Naive B cell (primary cell): Measurements from ENCODE around the gene C1orf198. TPM values are rescaled to one million over a fixed set of nuclear protein-coding genes. Genes with fewer than 3 reads are reported as not detected.
A peak's percentile ranks its signal among the peaks of the same experiment; 100 is the strongest.

Experiments
- ATAC-seq, 2 donors: fragments of 150-1000 bp; cut with Tn5 transposase; 2 replicates each; pipeline ENCODE4 v1.10.0; 2021; ENCODE audit warnings: low read depth in 2 of 2, mild to moderate bottlenecking in 2 of 2, moderate library complexity in 2 of 2
- DNase-seq: peaks from one replicate; pipeline ENCODE4 v3.0.0; 2022
- H3K27ac Mint-ChIP-seq, 6 donors: one replicate each; pipeline ENCODE4 v1.8.0; 2020 to 2022; ENCODE audit warnings: mild to moderate bottlenecking in 6 of 6, mixed read lengths in 6 of 6, moderate library complexity in 5 of 6, inconsistent platforms in 2 of 6
- H3K27me3 Mint-ChIP-seq, 3 donors: one replicate each; pipeline ENCODE4 v1.8.0; 2021 to 2022; ENCODE audit warnings: mixed read lengths in 3 of 3, mild to moderate bottlenecking in 1 of 3
- H3K36me3 Mint-ChIP-seq, 2 donors: one replicate each; pipeline ENCODE4 v1.8.0; 2020 to 2022; ENCODE audit warnings: mixed read lengths in 2 of 2, inconsistent platforms in 1 of 2, mild to moderate bottlenecking in 1 of 2
- H3K4me1 Mint-ChIP-seq, 3 donors: one replicate each; pipeline ENCODE4 v1.8.0; 2020 to 2022; ENCODE audit warnings: mixed read lengths in 3 of 3, inconsistent platforms in 1 of 3, mild to moderate bottlenecking in 1 of 3, moderate library complexity in 1 of 3
- H3K4me3 Mint-ChIP-seq, 8 donors: one replicate each; pipeline ENCODE4 v1.8.0; 2020 to 2022; ENCODE audit warnings: mild to moderate bottlenecking in 8 of 8, mixed read lengths in 8 of 8, moderate library complexity in 8 of 8, inconsistent platforms in 2 of 8
- H3K9me3 Mint-ChIP-seq, 7 donors: one replicate each; pipeline ENCODE4 v1.8.0; 2020 to 2022; ENCODE audit warnings: mixed read lengths in 7 of 7, mild to moderate bottlenecking in 5 of 7, inconsistent platforms in 2 of 7, moderate library complexity in 1 of 7
- polyA plus RNA-seq, 6 donors: library from polyadenylated mRNA; unstranded; fragments of 300-500 nt; fragmentation: Illumina TruSeq; gene quantifications; one replicate each; pipeline ENCODE4 v1.2.3, GENCODE V29; 2021; ENCODE audit warnings: low read depth in 6 of 6

Gene C1orf198
- polyA plus RNA-seq, 6 donors from 2014 or later: 2.9 to 5.5 (median 3.9) TPM

DNA sequence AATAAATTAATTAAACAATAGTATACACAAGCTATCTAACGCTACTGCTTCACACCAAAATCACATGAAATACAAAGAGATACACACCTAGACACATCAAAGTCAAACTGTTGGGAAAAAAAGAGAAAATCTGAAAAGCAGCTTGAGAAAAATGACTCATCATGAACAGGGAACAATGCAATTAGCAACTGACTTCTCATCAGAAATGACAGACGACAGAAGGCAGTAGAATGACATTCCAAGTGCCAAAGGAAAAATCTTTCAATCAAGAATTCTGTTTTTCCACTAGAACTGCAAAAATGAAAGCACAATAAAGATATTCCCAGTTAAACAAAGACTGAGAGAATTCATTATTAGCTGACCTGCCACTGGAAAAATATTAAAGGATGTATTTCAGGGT is 63.9 kb downstream of the C1orf198 start:
- Mint-ChIP-seq H3K27me3 (peaks cover 19 to 44% (median 23%) of the 10 kb centered on the region in 3 donors), H3K9me3 (peaks cover 0 to 14% (median 3%) of the 10 kb centered on the region in 7 donors), H3K36me3 (no peaks in the 10 kb centered on the region), H3K4me1 (no peaks in the 10 kb centered on the region), H3K27ac (no peak overlapping the region), H3K4me3 (no peak overlapping the region)
- ATAC-seq (no peak), DNase-seq (no peak)

GRCh38 chr1:230800891-230801840 is 67.2 kb downstream of the C1orf198 start:
- no peak overlapping the region for H3K27ac Mint-ChIP-seq
- H3K36me3 Mint-ChIP-seq: no peaks in the 10 kb centered on the region
- ATAC-seq: no peak
- peaks cover 0 to 5% (median 0%) of the 10 kb centered on the region in 7 donors for H3K9me3 Mint-ChIP-seq
- DNase-seq: no peak
- H3K4me3 Mint-ChIP-seq: peak overlapping the region in 1 of 8 donors; percentile 49
- no peaks in the 10 kb centered on the region for H3K4me1 Mint-ChIP-seq
- peaks cover 31 to 57% (median 38%) of the 10 kb centered on the region in 3 donors for H3K27me3 Mint-ChIP-seq

GRCh38 chr1:230798491-230798890 is 69.8 kb downstream of the C1orf198 start:
- no peak for ATAC-seq
- H3K4me1 Mint-ChIP-seq: no peaks in the 10 kb centered on the region
- peaks cover 0 to 1% (median 0%) of the 10 kb centered on the region in 7 donors for H3K9me3 Mint-ChIP-seq
- DNase-seq: no peak
- no peaks in the 10 kb centered on the region for H3K36me3 Mint-ChIP-seq
- H3K27ac Mint-ChIP-seq: no peak overlapping the region
- peaks cover 31 to 54% (median 54%) of the 10 kb centered on the region in 3 donors for H3K27me3 Mint-ChIP-seq
- no peak overlapping the region for H3K4me3 Mint-ChIP-seq

GRCh38 chr1:230797942-230798365 is 70.4 kb downstream of the C1orf198 start:
- Mint-ChIP-seq H3K27ac (no peak overlapping the region), H3K4me1 (no peaks in the 10 kb centered on the region), H3K4me3 (no peak overlapping the region), H3K9me3 (peaks cover 0 to 1% (median 0%) of the 10 kb centered on the region in 7 donors), H3K27me3 (peaks cover 31 to 59% (median 57%) of the 10 kb centered on the region in 3 donors), H3K36me3 (no peaks in the 10 kb centered on the region)
- ATAC-seq: no peak
- no peak for DNase-seq

GRCh38 chr1:230797376-230797920 is 70.9 kb downstream of the C1orf198 start:
- Mint-ChIP-seq H3K4me1 (no peaks in the 10 kb centered on the region), H3K9me3 (peaks cover 0 to 1% (median 0%) of the 10 kb centered on the region in 7 donors), H3K27me3 (peaks cover 31 to 62% (median 52%) of the 10 kb centered on the region in 3 donors), H3K36me3 (no peaks in the 10 kb centered on the region), H3K27ac (no peak overlapping the region), H3K4me3 (no peak overlapping the region)
- ATAC-seq (no peak), DNase-seq (no peak)

- Mint-ChIP-seq H3K27ac (no peak overlapping the region), H3K36me3 (no peaks in the 10 kb centered on the region), H3K4me1 (no peaks in the 10 kb centered on the region), H3K27me3 (peaks cover 27 to 58% (median 48%) of the 10 kb centered on the region in 3 donors), H3K4me3 (no peak overlapping the region), H3K9me3 (peaks cover 0 to 1% (median 0%) of the 10 kb centered on the region in 7 donors)
- DNase-seq (no peak), ATAC-seq (no peak)
Observed at GRCh38 chr1:230796626-230797025, 71.7 kb downstream of the C1orf198 start.

DNA sequence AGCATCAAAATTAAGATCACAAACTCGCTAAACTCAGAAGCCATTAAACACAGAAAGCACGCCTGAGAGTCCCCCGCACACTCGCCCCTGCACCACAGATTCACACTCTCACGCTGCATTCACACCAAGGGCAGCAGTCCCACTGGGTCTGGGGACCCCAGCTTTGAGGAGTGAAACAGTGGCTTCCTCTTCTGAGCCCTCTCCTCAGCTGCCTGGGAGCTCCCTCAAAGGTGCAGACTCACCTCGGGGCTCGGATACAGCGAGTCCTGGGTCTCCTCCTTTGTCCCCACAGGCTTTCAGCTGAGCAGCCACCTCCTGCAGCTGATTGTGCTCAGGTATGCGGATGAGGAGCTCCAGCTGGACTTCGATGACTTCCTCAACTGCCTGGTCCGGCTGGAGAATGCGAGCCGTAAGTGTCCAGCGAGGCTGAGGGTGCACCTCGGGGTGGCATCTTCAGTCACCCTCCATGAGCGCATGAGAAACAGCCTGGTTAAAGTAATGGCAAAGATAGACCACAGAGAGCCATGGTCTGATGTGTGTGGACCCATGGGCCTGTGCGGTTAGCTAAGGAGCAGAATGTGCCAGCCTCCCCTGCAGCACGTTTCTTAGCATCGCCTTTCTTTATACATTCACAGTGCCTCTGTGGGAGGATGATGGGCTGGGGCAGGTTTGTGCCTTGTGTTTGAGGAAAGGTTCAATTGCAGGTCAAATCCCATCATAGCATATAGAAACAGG is 73.3 kb downstream of the C1orf198 start:
- Mint-ChIP-seq H3K4me1 (no peaks in the 10 kb centered on the region), H3K27me3 (peaks cover 20 to 57% (median 36%) of the 10 kb centered on the region in 3 donors), H3K9me3 (peaks cover 0 to 1% (median 0%) of the 10 kb centered on the region in 7 donors), H3K36me3 (no peaks in the 10 kb centered on the region), H3K27ac (no peak overlapping the region), H3K4me3 (no peak overlapping the region)
- DNase-seq (no peak), ATAC-seq (no peak)

GRCh38 chr1:230794431-230794830 is 73.9 kb downstream of the C1orf198 start:
- Mint-ChIP-seq H3K9me3 (no peaks in the 10 kb centered on the region), H3K4me1 (no peaks in the 10 kb centered on the region), H3K27ac (no peak overlapping the region), H3K27me3 (peaks cover 20 to 57% (median 31%) of the 10 kb centered on the region in 3 donors), H3K36me3 (no peaks in the 10 kb centered on the region), H3K4me3 (no peak overlapping the region)
- ATAC-seq (no peak), DNase-seq (no peak)

- no peak for DNase-seq
- ATAC-seq: no peak
- Mint-ChIP-seq H3K36me3 (no peaks in the 10 kb centered on the region), H3K27ac (no peak overlapping the region), H3K4me1 (no peaks in the 10 kb centered on the region), H3K4me3 (no peak overlapping the region), H3K27me3 (peaks cover 20 to 53% (median 30%) of the 10 kb centered on the region in 3 donors), H3K9me3 (no peaks in the 10 kb centered on the region)
Observed at GRCh38 chr1:230793463-230793745, 74.9 kb downstream of the C1orf198 start.

GRCh38 chr1:230792691-230793462 is 75.4 kb downstream of the C1orf198 start:
- Mint-ChIP-seq H3K27ac (no peak overlapping the region), H3K4me3 (no peak overlapping the region), H3K9me3 (no peaks in the 10 kb centered on the region), H3K27me3 (peaks cover 20 to 53% (median 32%) of the 10 kb centered on the region in 3 donors), H3K4me1 (no peaks in the 10 kb centered on the region), H3K36me3 (no peaks in the 10 kb centered on the region)
- DNase-seq: no peak
- no peak for ATAC-seq

GRCh38 chr1:230791986-230792564 is 76.2 kb downstream of the C1orf198 start:
- ATAC-seq (no peak), DNase-seq (no peak)
- no peaks in the 10 kb centered on the region for H3K36me3 Mint-ChIP-seq
- H3K27ac Mint-ChIP-seq: no peak overlapping the region
- H3K4me3 Mint-ChIP-seq: no peak overlapping the region
- no peaks in the 10 kb centered on the region for H3K4me1 Mint-ChIP-seq
- H3K27me3 Mint-ChIP-seq: peaks cover 16 to 54% (median 25%) of the 10 kb centered on the region in 3 donors
- H3K9me3 Mint-ChIP-seq: no peaks in the 10 kb centered on the region

DNA sequence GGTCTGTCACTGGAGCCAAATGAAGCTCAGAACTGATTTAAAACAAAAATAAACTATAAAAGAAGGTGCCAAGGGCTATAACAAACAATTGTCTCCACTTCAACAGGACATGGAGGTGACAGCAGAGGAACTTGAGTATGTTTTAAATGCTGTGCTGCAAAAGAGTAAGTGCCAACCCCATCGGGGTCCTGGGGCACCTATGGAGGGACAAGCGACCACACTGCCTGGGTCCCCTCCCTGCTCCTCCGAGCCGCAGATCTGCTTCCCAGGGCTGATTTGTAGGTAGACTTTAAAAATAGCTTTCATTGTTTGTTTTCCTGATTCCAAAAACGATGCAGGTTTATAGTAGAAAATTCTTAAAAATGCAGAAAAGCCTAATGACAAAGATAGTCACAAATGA is 78.3 kb downstream of the C1orf198 start:
- Mint-ChIP-seq H3K4me1 (no peaks in the 10 kb centered on the region), H3K9me3 (no peaks in the 10 kb centered on the region), H3K27ac (peak overlapping the region in 1 of 6 donors; percentile 53), H3K36me3 (no peaks in the 10 kb centered on the region), H3K27me3 (peaks cover 13 to 56% (median 29%) of the 10 kb centered on the region in 3 donors), H3K4me3 (no peak overlapping the region)
- DNase-seq: no peak
- no peak for ATAC-seq
